Mesendoderm (in vitro differentiated cells): ENCODE results near the gene DIAPH1. TPM values are rescaled to one million over a fixed set of nuclear protein-coding genes. Genes with fewer than 3 reads are reported as not detected.

ENCODE experiments used
- DNase-seq: peaks from one replicate; pipeline ENCODE4 v3.0.0; 2013
- H2AK5ac ChIP-seq: 2 replicates; pipeline ENCODE4 v1.6.1; 2013; ENCODE audit warnings: low read length, inconsistent platforms
- H2BK120ac ChIP-seq: 2 replicates; pipeline ENCODE4 v1.6.1; 2013; ENCODE audit warnings: low read depth, mild to moderate bottlenecking, low read length, moderate library complexity, mixed read lengths
- H2BK15ac ChIP-seq: replicated peaks from 2 replicates; pipeline ENCODE4 v1.6.1; 2013; ENCODE audit warnings: low read depth, mild to moderate bottlenecking, moderate library complexity
- H2BK5ac ChIP-seq: 2 replicates; pipeline ENCODE4 v1.6.1; 2013; ENCODE audit warnings: low read length, inconsistent platforms
- H3K18ac ChIP-seq: 2 replicates; pipeline ENCODE4 v1.6.1; 2013; ENCODE audit warnings: mild to moderate bottlenecking, low read length, mixed read lengths
- H3K23ac ChIP-seq: one replicate; pipeline ENCODE4 v1.6.1; 2013; ENCODE audit warnings: low read length
- H3K27ac ChIP-seq: 2 replicates; pipeline ENCODE4 v1.5.1; 2013; ENCODE audit warnings: low read depth, mild to moderate bottlenecking, inconsistent platforms, low read length, moderate library complexity
- H3K27me3 ChIP-seq: 2 replicates; pipeline ENCODE4 v1.6.1; 2013; ENCODE audit warnings: low read length, control low read depth, mild to moderate bottlenecking, inconsistent platforms; ENCODE audit not compliant: insufficient read depth, poor library complexity
- H3K36me3 ChIP-seq: 2 replicates; pipeline ENCODE4 v1.6.1; 2013; ENCODE audit warnings: low read length, inconsistent platforms; ENCODE audit not compliant: control insufficient read depth, insufficient read depth
- H3K4ac ChIP-seq: one replicate; pipeline ENCODE4 v1.6.1; 2013; ENCODE audit warnings: low read depth, mild to moderate bottlenecking, low read length, moderate library complexity
- H3K4me1 ChIP-seq: 2 replicates; pipeline ENCODE4 v1.6.1; 2013; ENCODE audit warnings: low read depth, low read length, inconsistent platforms; ENCODE audit not compliant: control insufficient read depth
- H3K4me2 ChIP-seq: 2 replicates; pipeline ENCODE4 v1.6.1; 2013; ENCODE audit warnings: low read length
- H3K4me3 ChIP-seq: 2 replicates; pipeline ENCODE4 v1.5.1; 2013; ENCODE audit warnings: mild to moderate bottlenecking, low read length
- H3K56ac ChIP-seq: one replicate; pipeline ENCODE4 v1.6.1; 2013; ENCODE audit warnings: low read length
- H3K79me1 ChIP-seq: 2 replicates; pipeline ENCODE4 v1.6.1; 2013; ENCODE audit warnings: low read length, inconsistent platforms
- H3K79me2 ChIP-seq: 2 replicates; pipeline ENCODE4 v1.6.1; 2013; ENCODE audit warnings: mild to moderate bottlenecking, low read length; ENCODE audit not compliant: control insufficient read depth, insufficient read depth
- H3K9ac ChIP-seq: 2 replicates; pipeline ENCODE4 v1.6.1; 2013; ENCODE audit warnings: low read length, inconsistent platforms
- H4K5ac ChIP-seq: one replicate; pipeline ENCODE4 v1.6.1; 2013; ENCODE audit warnings: low read length
- H4K8ac ChIP-seq: one replicate; pipeline ENCODE4 v1.6.1; 2013; ENCODE audit warnings: low read depth, mild to moderate bottlenecking, control low read depth, low read length, moderate library complexity
- WGBS: extraction: QIAGEN DNeasy Blood & Tissue Kit; methylation state at CpG from one replicate; pipeline ENCODE4 v1.1.7; 2013; ENCODE audit warnings: low lambda C conversion rate, missing lambda C conversion rate; ENCODE audit not compliant: insufficient coverage; ENCODE audit errors: extremely low coverage; 5-methylcytosine and 5-hydroxymethylcytosine counted together
- small RNA-seq: library from polyadenylated mRNA; stranded (forward); fragments of <200 nt; extraction: miRNeasy Mini kit (QIAGEN cat#:217004); gene quantifications from one replicate; pipeline ENCODE3, GENCODE V24; 2013; ENCODE audit not compliant: insufficient read depth

DIAPH1 gene

GRCh38 chr5:141476132-141476911 is 142.5 kb downstream of the DIAPH1 start:
- Histone ChIP-seq H3K4me1 (peaks cover 1% of the 10 kb centered on the region), H3K79me2 (no peaks in the 10 kb centered on the region), H2AK5ac (no peak overlapping the region), H4K5ac (no peak overlapping the region), H3K4ac (no peak overlapping the region), H3K4me2 (peak overlapping the region; percentile 98), H3K23ac (no peak overlapping the region), H2BK120ac (no peak overlapping the region), H3K4me3 (peak overlapping the region; percentile 76), H3K27ac (no peak overlapping the region), H3K56ac (peak overlapping the region; percentile 94), H3K27me3 (no peaks in the 10 kb centered on the region), H3K9ac (peak overlapping the region; percentile 86), H3K18ac (no peak overlapping the region), H3K36me3 (no peaks in the 10 kb centered on the region), H3K79me1 (no peaks in the 10 kb centered on the region), H2BK15ac (no peak overlapping the region), H4K8ac (no peak overlapping the region), H2BK5ac (no peak overlapping the region)
- DNase-seq, result peak; percentile 56
- WGBS, result no CpG with 5 or more reads among the region's 58 CpGs

GRCh38 chr5:141475625-141476131 is 143.1 kb downstream of the DIAPH1 start, which contains the start of gene PCDHGC3:
TSS of gene PCDHGC3 (plus strand) at chr5:141475966. CDS start at chr5:141476117, 151 bp downstream.
- no peak within 1 kb of the TSS for H4K5ac ChIP-seq
- no peak within 1 kb of the TSS for H3K23ac ChIP-seq
- H2AK5ac ChIP-seq, result no peak within 1 kb of the TSS
- no peak within 1 kb of the TSS for H2BK120ac ChIP-seq
- H3K4me1 ChIP-seq, result peaks cover 1% of the 10 kb centered on the region
- H3K9ac ChIP-seq, result peak within 1 kb of the TSS; percentile 86
- DNase-seq, result peak; percentile 96
- H3K79me2 ChIP-seq, result no peaks in the 10 kb centered on the region
- peak within 1 kb of the TSS; percentile 98 for H3K4me2 ChIP-seq
- H3K56ac ChIP-seq, result peak within 1 kb of the TSS; percentile 94
- no peaks in the 10 kb centered on the region for H3K36me3 ChIP-seq
- H3K4ac ChIP-seq, result no peak within 1 kb of the TSS
- H2BK15ac ChIP-seq, result no peak within 1 kb of the TSS
- H4K8ac ChIP-seq, result no peak within 1 kb of the TSS
- peak within 1 kb of the TSS; percentile 76 for H3K4me3 ChIP-seq
- WGBS, result no CpG with 5 or more reads among the region's 28 CpGs
- no peaks in the 10 kb centered on the region for H3K27me3 ChIP-seq
- no peaks in the 10 kb centered on the region for H3K79me1 ChIP-seq
- no peak within 1 kb of the TSS for H2BK5ac ChIP-seq
- no peak within 1 kb of the TSS for H3K18ac ChIP-seq
- no peak within 1 kb of the TSS for H3K27ac ChIP-seq

DNA sequence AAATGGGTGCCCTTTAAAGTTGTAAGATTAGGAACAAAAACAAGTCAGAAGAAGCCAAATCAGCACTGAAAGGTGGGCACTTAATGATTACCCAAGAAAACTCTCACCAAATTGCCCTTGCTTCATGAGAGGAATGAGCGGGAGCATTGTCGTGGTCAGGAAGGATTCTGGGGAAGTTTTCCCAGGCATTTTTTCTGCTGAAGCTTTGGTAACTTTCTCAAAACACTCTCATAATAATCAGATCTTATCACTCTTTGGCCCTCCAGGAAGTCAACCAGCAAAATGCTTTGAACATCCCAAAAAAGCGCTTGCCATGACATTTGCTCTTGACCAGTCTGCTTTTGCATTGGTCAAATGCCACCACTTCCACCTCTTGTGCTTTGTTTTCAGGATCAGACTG is 153.4 kb downstream of the DIAPH1 start:
- WGBS, result no CpG with 5 or more reads among the region's 3 CpGs
- Histone ChIP-seq H2BK120ac (no peak overlapping the region), H2BK15ac (no peak overlapping the region)

More for the DNA sequence above, 153.4 kb downstream of the DIAPH1 start:
- H4K8ac ChIP-seq, result no peak overlapping the region
- no peak overlapping the region for H3K9ac ChIP-seq
- no peak overlapping the region for H3K4me3 ChIP-seq
- H2AK5ac ChIP-seq, result no peak overlapping the region
- H3K27me3 ChIP-seq, result no peaks in the 10 kb centered on the region
- H2BK5ac ChIP-seq, result no peak overlapping the region
- no peak overlapping the region for H3K4ac ChIP-seq
- H4K5ac ChIP-seq, result no peak overlapping the region
- no peak for DNase-seq
- H3K4me1 ChIP-seq, result no peaks in the 10 kb centered on the region
- no peak overlapping the region for H3K18ac ChIP-seq
- no peaks in the 10 kb centered on the region for H3K36me3 ChIP-seq
- no peak overlapping the region for H3K27ac ChIP-seq
- no peak overlapping the region for H3K4me2 ChIP-seq
- H3K56ac ChIP-seq, result no peak overlapping the region
- no peaks in the 10 kb centered on the region for H3K79me1 ChIP-seq
- H3K79me2 ChIP-seq, result no peaks in the 10 kb centered on the region
- no peak overlapping the region for H3K23ac ChIP-seq

Small RNA genes within 50 kb of the gene (small RNA-seq; reads per million reads assigned to genes)
- gene RPS27AP10, result not detected
